ENCODE results near the gene PARD3B.

Gene PARD3B

GRCh38 chr2:204583773-204584172, 38.5 kb downstream of the PARD3B start:
- TF ChIP-seq MAX (IDR thresholded peaks at IDR 0.05; ENCODE audit: low read depth, low read length) (no peak), MYC (IDR thresholded peaks at IDR 0.05; ENCODE audit: low read depth, low read length) (no peak)
- TF ChIP-seq, protein P1, sequence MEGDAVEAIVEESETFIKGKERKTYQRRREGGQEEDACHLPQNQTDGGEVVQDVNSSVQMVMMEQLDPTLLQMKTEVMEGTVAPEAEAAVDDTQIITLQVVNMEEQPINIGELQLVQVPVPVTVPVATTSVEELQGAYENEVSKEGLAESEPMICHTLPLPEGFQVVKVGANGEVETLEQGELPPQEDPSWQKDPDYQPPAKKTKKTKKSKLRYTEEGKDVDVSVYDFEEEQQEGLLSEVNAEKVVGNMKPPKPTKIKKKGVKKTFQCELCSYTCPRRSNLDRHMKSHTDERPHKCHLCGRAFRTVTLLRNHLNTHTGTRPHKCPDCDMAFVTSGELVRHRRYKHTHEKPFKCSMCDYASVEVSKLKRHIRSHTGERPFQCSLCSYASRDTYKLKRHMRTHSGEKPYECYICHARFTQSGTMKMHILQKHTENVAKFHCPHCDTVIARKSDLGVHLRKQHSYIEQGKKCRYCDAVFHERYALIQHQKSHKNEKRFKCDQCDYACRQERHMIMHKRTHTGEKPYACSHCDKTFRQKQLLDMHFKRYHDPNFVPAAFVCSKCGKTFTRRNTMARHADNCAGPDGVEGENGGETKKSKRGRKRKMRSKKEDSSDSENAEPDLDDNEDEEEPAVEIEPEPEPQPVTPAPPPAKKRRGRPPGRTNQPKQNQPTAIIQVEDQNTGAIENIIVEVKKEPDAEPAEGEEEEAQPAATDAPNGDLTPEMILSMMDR (IDR thresholded peaks at IDR 0.05; ENCODE audit: low read depth, low read length), result no peak
- H3K4me3 ChIP-seq (ENCODE audit: low read depth, low read length), result no peak overlapping the region
- no peak for DNase-seq (ENCODE audit: low read depth)

GRCh38 chr2:204585930-204586329, 40.7 kb downstream of the PARD3B start:
- no peak overlapping the region for H3K4me3 ChIP-seq (ENCODE audit: low read depth, low read length)
- TF ChIP-seq, protein P1 (IDR thresholded peaks at IDR 0.05; ENCODE audit: low read depth, low read length), result no peak
- DNase-seq (ENCODE audit: low read depth), result no peak

DNA sequence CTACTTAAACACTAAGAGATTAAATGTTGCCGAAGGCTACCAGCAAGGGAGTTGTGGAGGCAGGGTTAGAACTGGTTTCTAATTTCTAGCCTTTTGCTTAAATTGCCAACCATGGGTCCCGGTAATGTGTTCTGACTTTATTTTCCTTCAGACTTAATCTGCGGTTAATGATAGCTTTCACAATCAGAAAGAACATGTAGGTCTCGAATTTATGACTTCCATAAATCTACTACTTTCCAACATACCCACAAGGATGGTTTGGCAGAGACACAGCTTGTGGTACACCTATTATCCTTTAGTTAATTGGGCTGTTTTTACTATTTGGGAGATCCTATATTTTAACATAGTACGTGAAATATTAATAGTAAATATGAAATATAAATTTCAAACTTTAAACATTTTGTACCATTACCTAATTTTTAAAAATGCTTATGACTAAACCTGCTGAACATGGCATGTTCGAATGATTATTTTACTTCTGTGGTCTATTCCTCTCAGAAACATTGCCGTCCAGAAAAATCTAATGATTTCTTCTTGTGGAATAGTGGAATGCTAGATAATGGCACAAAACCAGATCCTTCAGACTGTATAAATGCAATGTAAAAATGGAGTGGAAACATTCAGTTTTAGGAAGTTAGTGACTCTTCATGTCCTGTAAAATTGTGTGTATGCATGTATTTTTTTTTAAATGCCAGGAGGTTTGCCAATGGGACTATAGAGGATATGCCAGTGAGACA, 41.3 kb downstream of the PARD3B start:
- TF ChIP-seq POLR2A (IDR thresholded peaks at IDR 0.05; ENCODE audit: extremely low read depth, insufficient read length) (no peak), MAX (IDR thresholded peaks at IDR 0.05; ENCODE audit: low read depth, low read length) (no peak)

GRCh38 chr2:204590063-204590462, 44.8 kb downstream of the PARD3B start:
- no peak for TF ChIP-seq MYC (IDR thresholded peaks at IDR 0.05; ENCODE audit: low read depth, low read length)
- no peak for TF ChIP-seq POLR2A (IDR thresholded peaks at IDR 0.05; ENCODE audit: extremely low read depth, insufficient read length)
- no peak for TF ChIP-seq MAX (IDR thresholded peaks at IDR 0.05; ENCODE audit: low read depth, low read length)
- TF ChIP-seq, protein P1 (IDR thresholded peaks at IDR 0.05; ENCODE audit: low read depth, low read length), result no peak
- H3K4me3 ChIP-seq (ENCODE audit: low read depth, low read length), result no peak overlapping the region

More for the DNA sequence above, 41.3 kb downstream of the PARD3B start:
- DNase-seq (ENCODE audit: low read depth), result no peak
- H3K4me3 ChIP-seq (ENCODE audit: low read depth, low read length), result no peak overlapping the region

DNA sequence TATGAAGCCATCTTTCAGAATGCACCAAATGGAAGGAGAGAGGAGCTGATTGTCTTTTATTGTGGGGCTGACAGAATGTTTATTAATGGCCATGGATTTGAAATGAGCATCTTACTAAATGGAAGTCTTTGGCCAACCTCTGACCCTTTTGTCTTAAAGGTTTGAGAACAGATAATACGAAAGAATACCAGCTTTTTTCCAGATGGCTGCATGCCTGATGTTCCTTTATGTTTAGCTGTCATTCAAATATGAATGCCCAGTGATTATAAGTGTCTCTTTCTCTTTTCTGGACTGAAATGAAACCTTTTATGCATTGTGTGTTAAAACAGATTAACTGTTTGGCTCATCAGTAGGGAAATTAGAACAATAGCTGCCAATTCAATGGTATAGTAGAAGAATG, 46.0 kb downstream of the PARD3B start:
- no peak overlapping the region for H3K4me3 ChIP-seq (ENCODE audit: low read depth, low read length)
- TF ChIP-seq MYC (IDR thresholded peaks at IDR 0.05; ENCODE audit: low read depth, low read length), result no peak
- TF ChIP-seq, protein P1 (IDR thresholded peaks at IDR 0.05; ENCODE audit: low read depth, low read length), result no peak
- no peak for TF ChIP-seq MAX (IDR thresholded peaks at IDR 0.05; ENCODE audit: low read depth, low read length)
- TF ChIP-seq POLR2A (IDR thresholded peaks at IDR 0.05; ENCODE audit: extremely low read depth, insufficient read length), result no peak
- DNase-seq (ENCODE audit: low read depth), result no peak

More at GRCh38 chr2:204590063-204590462, 44.8 kb downstream of the PARD3B start:
- no peak for DNase-seq (ENCODE audit: low read depth)

DNA sequence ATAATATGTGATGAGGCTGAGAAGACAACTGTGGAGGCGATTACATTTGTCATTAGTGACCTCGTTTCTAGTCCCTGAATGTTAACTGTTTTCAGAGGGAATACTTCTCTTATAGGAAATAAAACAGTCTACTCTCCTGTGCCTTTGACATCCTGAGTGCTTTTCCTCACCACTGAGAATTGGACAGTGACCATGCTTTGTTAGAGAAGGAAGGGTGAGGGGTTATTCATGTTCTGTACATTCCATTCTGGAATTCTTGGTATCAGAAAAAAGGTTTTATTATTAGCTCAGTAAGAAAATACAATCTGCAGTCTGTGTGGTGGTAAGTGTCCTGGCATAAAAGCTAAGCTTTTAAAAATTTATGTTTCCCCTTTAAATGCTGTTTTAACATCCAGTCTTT, 58.8 kb downstream of the PARD3B start:
- H3K4me3 ChIP-seq (ENCODE audit: low read depth, low read length), result no peak overlapping the region
- DNase-seq (ENCODE audit: low read depth), result no peak
- TF ChIP-seq MAX (IDR thresholded peaks at IDR 0.05; ENCODE audit: low read depth, low read length), result no peak
- TF ChIP-seq POLR2A (IDR thresholded peaks at IDR 0.05; ENCODE audit: extremely low read depth, insufficient read length), result no peak
